OCI-LY1 (cell line): Measurements from ENCODE around the gene HMGN4.

Source experiments
- CTCF ChIP-seq: fragments of 200-600 bp; sonication (generic), shearing (Covaris generic); IDR thresholded peaks from 2 replicates; pipeline ENCODE4 v1.5.1; 2017; ENCODE audit warnings: mild to moderate bottlenecking, antibody characterized with exemption, low read length, moderate library complexity, mixed read lengths
- EZH2 ChIP-seq: fragments of 200-600 bp; sonication (generic), shearing (Covaris generic); IDR thresholded peaks from 2 replicates; pipeline ENCODE4 v1.8.0; 2017; ENCODE audit warnings: borderline replicate concordance, mixed run types, mild to moderate bottlenecking, antibody characterized with exemption, low read length, moderate library complexity, mixed read lengths

- TF ChIP-seq CTCF (no peak), EZH2 (no peak)
Measured at GRCh38 chr6:26594131-26594498, 55.9 kb downstream of the HMGN4 start.
